Measurements from ENCODE around the gene STX4. TPM values are rescaled to one million over a fixed set of nuclear protein-coding genes. Genes with fewer than 3 reads are reported as not detected.

Gene STX4
- total and polyA plus RNA-seq, 9 of the 15 experiments (the other 6 are each of a cell fraction or from before 2014, with no cell fraction given) = 3.2 to 48.0 (median 21.5) TPM

- TF ChIP-seq ZBTB5 (IDR thresholded peaks at IDR 0.05) = no peak
- no peak for TF ChIP-seq RFX1 (IDR thresholded peaks at IDR 0.05)
- TF ChIP-seq HNRNPK (IDR thresholded peaks at IDR 0.05; ENCODE audit: low read depth, low read length, poor library complexity, severe bottlenecking) = no peak
- TF ChIP-seq PRMT5 (CRISPR knock-in tag; IDR thresholded peaks at IDR 0.05) = no peak
- TF ChIP-seq LEF1 (IDR thresholded peaks at IDR 0.05) = no peak
- TF ChIP-seq CHD2 (IDR thresholded peaks at IDR 0.05; ENCODE audit: low read depth, low read length) = no peak
- no peak for TF ChIP-seq SREBF2 (CRISPR knock-in tag; IDR thresholded peaks at IDR 0.05)
- no peak for TF ChIP-seq SMARCA5 (IDR thresholded peaks at IDR 0.05)
- no peak for TF ChIP-seq PURB (CRISPR knock-in tag; IDR thresholded peaks at IDR 0.05; ENCODE audit: low read depth)
- no peak for TF ChIP-seq TEAD1 (CRISPR knock-in tag; IDR thresholded peaks at IDR 0.05)
- no peak for TF ChIP-seq ZNF140 (CRISPR knock-in tag; IDR thresholded peaks at IDR 0.05)
- TF ChIP-seq PML (IDR thresholded peaks at IDR 0.05; ENCODE audit: low read length) = no peak
- TF ChIP-seq XRCC4 (IDR thresholded peaks at IDR 0.05; ENCODE audit: extremely low read depth, insufficient read depth, insufficient read length) = no peak
- TF ChIP-seq IRF9 (tag; IDR thresholded peaks at IDR 0.05) = peak; percentile 21
- no peak for TF ChIP-seq GMEB1 (CRISPR knock-in tag; IDR thresholded peaks at IDR 0.05)
- TF ChIP-seq CBX1 (IDR thresholded peaks at IDR 0.05; ENCODE audit: low read depth) = no peak
- no peak for TF ChIP-seq FOXP4 (CRISPR knock-in tag; IDR thresholded peaks at IDR 0.05; ENCODE audit: borderline replicate concordance)
- no peak; the same call in 1 of the 2 replicates for TF ChIP-seq TFAP4 (CRISPR knock-in tag; IDR thresholded peaks at IDR 0.05; ENCODE audit: borderline replicate concordance)
- no peak for TF ChIP-seq HCFC1 (IDR thresholded peaks at IDR 0.05; ENCODE audit: low read depth, low read length)
- no peak for TF ChIP-seq CCAR2 (IDR thresholded peaks at IDR 0.05; ENCODE audit: low read depth, low read length)
- no peak for TF ChIP-seq HLTF (IDR thresholded peaks at IDR 0.05)
- no peak for TF ChIP-seq ZNF77 (CRISPR knock-in tag; IDR thresholded peaks at IDR 0.05)
Measured at GRCh38 chr16:30992931-30993816, 40.2 kb upstream of the STX4 start (continued).

All from K562 (cell line).